Lung (tissue), 12 donors: ENCODE measurements around the gene KLHL4. TPM values are rescaled to one million over a fixed set of nuclear protein-coding genes. Genes with fewer than 3 reads are reported as not detected.

ENCODE experiments used
- ATAC-seq: fragments of 200-7000 bp; cut with Tn5 transposase; one replicate; pipeline ENCODE4 v1.9.1; 2020; ENCODE audit warnings: moderate number of reproducible peaks; ENCODE audit not compliant: insufficient read depth, low FRiP score
- DNase-seq, 3 donors: peaks; one replicate each; pipeline ENCODE4 v3.0.0-alpha.2; 2013 to 2017
- H3K27ac ChIP-seq, 2 donors: one replicate each; pipeline ENCODE4 v1.5.1; 2013; ENCODE audit warnings: mild to moderate bottlenecking in 2 of 2, moderate library complexity in 2 of 2, control low read depth in 1 of 2, inconsistent platforms in 1 of 2, low read depth in 1 of 2, low read length in 1 of 2
- H3K27me3 ChIP-seq, 3 donors: one replicate each; pipeline ENCODE4 v1.5.1; 2013; ENCODE audit warnings: low read length in 2 of 3; ENCODE audit not compliant: control insufficient read depth in 3 of 3, insufficient read depth in 3 of 3
- H3K36me3 ChIP-seq, 4 donors: one replicate each; pipeline ENCODE4 v1.5.1; 2013; ENCODE audit warnings: low read length in 4 of 4, mild to moderate bottlenecking in 1 of 4, moderate library complexity in 1 of 4; ENCODE audit not compliant: control insufficient read depth in 4 of 4, insufficient read depth in 4 of 4
- H3K4me1 ChIP-seq, 5 donors: one replicate each; pipeline ENCODE4 v1.5.1; 2013; ENCODE audit warnings: low read length in 5 of 5, mild to moderate bottlenecking in 2 of 5, moderate library complexity in 1 of 5; ENCODE audit not compliant: control insufficient read depth in 5 of 5, insufficient read depth in 5 of 5
- H3K4me3 ChIP-seq: one replicate; pipeline ENCODE4 v1.5.1; 2013; ENCODE audit warnings: mild to moderate bottlenecking, control low read depth, moderate library complexity
- H3K9ac ChIP-seq, 2 donors: one replicate each; pipeline ENCODE4 v1.5.1; 2013; ENCODE audit warnings: low read length in 2 of 2, control low read depth in 1 of 2; ENCODE audit not compliant: insufficient read depth in 1 of 2
- H3K9me3 ChIP-seq, 4 donors: one replicate each; pipeline ENCODE4 v1.5.1; 2013; ENCODE audit warnings: low read length in 3 of 4, mild to moderate bottlenecking in 1 of 4, moderate library complexity in 1 of 4; ENCODE audit not compliant: control insufficient read depth in 4 of 4, insufficient read depth in 3 of 4
- WGBS, 2 donors: extraction: QIAGEN DNeasy Blood & Tissue Kit; methylation state at CpG; one replicate each; pipeline ENCODE4 v1.1.7; 2013; 5-methylcytosine and 5-hydroxymethylcytosine counted together
- polyA plus RNA-seq, 2 donors: library from polyadenylated mRNA; stranded (reverse); fragments of 200-250 nt; gene quantifications; one replicate each; pipeline ENCODE4 v1.2.1, GENCODE V29; 2013
- total RNA-seq, 2 donors: library from RNA; depleted of rRNA in 1 of 2; stranded (reverse); fragments of >200 nt in 1 of 2; gene quantifications; one replicate each; pipeline ENCODE4 v1.2.1, GENCODE V29; 2014 to 2021
- TF ChIP-seq, protein P1 (sequence below): IDR thresholded peaks from 2 replicates; pipeline ENCODE4 v1.5.1; 2012; ENCODE audit warnings: mild to moderate bottlenecking; ENCODE audit errors: control extremely low read depth, extremely low read depth
- donor health status: control.
- donor health status: control.
- donor health status: Bipolar disorder and iron deficiency.
- donor health status: healthy.
- donor health status: DM: yes; HTN: yes; CAD: no.

Gene KLHL4
- total and polyA plus RNA-seq, 4 donors: 0.10 to 4.7 (median 1.6) TPM

DNA sequence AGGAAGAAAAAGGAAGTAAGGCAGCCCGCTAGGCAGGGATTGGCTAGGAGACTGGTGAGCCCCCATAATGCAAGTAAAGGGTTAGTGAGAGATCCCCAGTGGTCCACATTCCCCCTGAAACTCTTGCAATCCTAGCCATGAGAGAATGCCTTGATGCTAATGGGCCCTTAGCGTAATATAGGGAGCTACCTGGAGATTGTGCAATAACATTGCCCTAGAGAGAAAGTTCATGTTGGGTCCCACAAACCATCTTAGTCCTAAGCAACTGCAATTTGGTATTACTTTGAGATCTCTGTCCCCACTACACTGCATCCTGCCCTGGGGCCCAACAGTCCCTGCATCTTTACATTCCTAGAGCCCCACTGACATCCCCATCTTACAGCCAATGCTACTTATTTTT lies 188.5 kb downstream of the KLHL4 start:
- TF ChIP-seq, protein P1, sequence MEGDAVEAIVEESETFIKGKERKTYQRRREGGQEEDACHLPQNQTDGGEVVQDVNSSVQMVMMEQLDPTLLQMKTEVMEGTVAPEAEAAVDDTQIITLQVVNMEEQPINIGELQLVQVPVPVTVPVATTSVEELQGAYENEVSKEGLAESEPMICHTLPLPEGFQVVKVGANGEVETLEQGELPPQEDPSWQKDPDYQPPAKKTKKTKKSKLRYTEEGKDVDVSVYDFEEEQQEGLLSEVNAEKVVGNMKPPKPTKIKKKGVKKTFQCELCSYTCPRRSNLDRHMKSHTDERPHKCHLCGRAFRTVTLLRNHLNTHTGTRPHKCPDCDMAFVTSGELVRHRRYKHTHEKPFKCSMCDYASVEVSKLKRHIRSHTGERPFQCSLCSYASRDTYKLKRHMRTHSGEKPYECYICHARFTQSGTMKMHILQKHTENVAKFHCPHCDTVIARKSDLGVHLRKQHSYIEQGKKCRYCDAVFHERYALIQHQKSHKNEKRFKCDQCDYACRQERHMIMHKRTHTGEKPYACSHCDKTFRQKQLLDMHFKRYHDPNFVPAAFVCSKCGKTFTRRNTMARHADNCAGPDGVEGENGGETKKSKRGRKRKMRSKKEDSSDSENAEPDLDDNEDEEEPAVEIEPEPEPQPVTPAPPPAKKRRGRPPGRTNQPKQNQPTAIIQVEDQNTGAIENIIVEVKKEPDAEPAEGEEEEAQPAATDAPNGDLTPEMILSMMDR: no peak
- peaks cover 0 to 7% (median 0%) of the 10 kb centered on the region in 4 donors for H3K9me3 ChIP-seq
- DNase-seq (no peak), ATAC-seq (no peak)
- WGBS, 2 donors: 93 to 100% methylated on average over 2 of the region's 2 CpGs
- no peaks in the 10 kb centered on the region for H3K4me1 ChIP-seq
- no peaks in the 10 kb centered on the region for H3K36me3 ChIP-seq
- H3K9ac ChIP-seq: no peak overlapping the region
- no peak overlapping the region for H3K4me3 ChIP-seq
- H3K27me3 ChIP-seq: no peaks in the 10 kb centered on the region
- H3K27ac ChIP-seq: no peak overlapping the region

DNA sequence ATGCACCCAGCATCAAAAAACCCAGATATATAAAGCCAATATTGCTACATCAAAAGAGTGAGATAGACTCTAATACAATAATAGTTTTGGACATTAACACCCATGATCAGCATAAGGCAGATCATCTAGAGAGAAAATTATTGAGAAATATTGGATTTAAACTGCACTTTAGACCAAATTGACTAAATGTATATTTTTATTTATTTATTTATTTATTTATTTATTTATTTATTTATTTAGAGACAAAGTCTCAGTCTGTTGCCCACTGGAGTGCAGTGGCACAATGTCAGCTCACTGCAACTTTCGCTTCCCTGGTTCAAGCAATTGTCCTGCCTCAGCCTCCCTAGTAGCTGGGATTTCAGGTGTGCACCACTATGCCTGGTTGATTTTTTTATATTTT lies 193.0 kb downstream of the KLHL4 start:
- no peaks in the 10 kb centered on the region for H3K4me1 ChIP-seq
- DNase-seq (no peak), ATAC-seq (no peak)
- WGBS, 2 donors: 90 to 100% methylated on average over 1 of the region's 1 CpG
- peaks cover 0 to 10% (median 0%) of the 10 kb centered on the region in 4 donors for H3K9me3 ChIP-seq
- H3K9ac ChIP-seq: no peak overlapping the region
- TF ChIP-seq, protein P1: no peak
- H3K4me3 ChIP-seq: no peak overlapping the region
- H3K27ac ChIP-seq: no peak overlapping the region
- H3K36me3 ChIP-seq: no peaks in the 10 kb centered on the region
- no peaks in the 10 kb centered on the region for H3K27me3 ChIP-seq
